ENCODE measurements around the gene GYPE.
A peak's percentile ranks its signal among the peaks of the same experiment; 100 is the strongest.
"Not testable (repeated sequence)": the region's sequence is repeated elsewhere in the genome, so short reads cannot be mapped to it uniquely, and the experiment has no call there.

GYPE gene

DNA sequence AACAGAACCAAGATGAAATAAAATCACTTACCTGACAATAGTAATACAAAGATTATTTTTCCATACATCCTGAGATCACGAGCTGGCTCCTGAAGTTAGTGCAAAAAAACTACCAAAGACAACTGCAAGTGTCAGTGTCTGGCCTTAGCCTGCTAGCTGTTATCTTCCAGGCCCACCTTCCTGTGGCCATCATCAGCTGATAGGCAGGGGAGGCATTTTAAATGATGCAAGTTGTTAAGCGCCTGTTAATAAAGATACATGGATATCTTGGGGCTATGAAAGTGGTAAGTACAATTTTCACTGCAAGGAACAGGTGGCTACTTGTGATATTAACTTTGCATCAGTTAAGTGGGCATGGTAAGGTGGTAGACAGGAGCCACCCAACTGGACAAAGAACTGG lies at the start of gene GYPE:
TSS of gene GYPE (minus strand) at position 120 of the 400 bp plus-strand sequence. CDS start at position 68, 52 bp downstream.
- in situ Hi-C loops (cut with HindIII; ENCODE audit: low pct_ligation_motif_present, low pct_unique_long_range_greater_than_20kb, low sequenced_read_pairs); DNase-seq: not testable (repeated sequence)

DNA sequence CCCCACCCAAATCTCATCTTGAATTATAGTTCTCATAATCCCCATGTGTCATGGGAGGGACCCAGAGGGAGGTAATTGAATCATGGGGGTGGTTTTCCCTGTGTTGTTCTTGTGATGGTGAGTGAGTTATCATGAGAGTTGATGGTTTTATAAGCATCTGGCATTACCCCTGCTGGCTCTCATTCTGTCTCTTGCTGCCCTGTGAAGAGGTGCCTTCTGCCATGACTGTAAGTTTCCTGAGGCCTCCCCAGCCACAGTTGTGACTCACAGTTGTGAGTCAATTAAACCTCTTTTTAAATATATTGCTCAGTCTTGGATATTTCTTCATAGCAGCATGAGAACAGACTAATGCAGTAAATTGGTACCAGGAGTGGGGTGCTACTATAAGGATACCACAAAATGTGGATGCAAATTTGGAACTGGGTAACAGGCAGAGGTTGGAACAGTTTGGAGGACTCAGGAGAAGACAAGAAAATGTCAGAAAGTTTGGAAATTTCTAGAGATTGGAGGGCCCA lies 46.2 kb upstream of the GYPE start:
- in situ Hi-C loops (cut with HindIII; ENCODE audit: low pct_ligation_motif_present, low pct_unique_long_range_greater_than_20kb, low sequenced_read_pairs); DNase-seq: not testable (repeated sequence)

- in situ Hi-C loops (cut with HindIII; ENCODE audit: low pct_ligation_motif_present, low pct_unique_long_range_greater_than_20kb, low sequenced_read_pairs); DNase-seq: not testable (repeated sequence)
These were observed 45.6 kb upstream of the GYPE start for GRCh38 chr4:143950967-143951366.

GRCh38 chr4:143950185-143950584 lies 44.8 kb upstream of the GYPE start:
- DNase-seq; in situ Hi-C loops (cut with HindIII; ENCODE audit: low pct_ligation_motif_present, low pct_unique_long_range_greater_than_20kb, low sequenced_read_pairs): not testable (repeated sequence)

GRCh38 chr4:143947493-143947892 lies 42.1 kb upstream of the GYPE start:
- in situ Hi-C loops (cut with HindIII; ENCODE audit: low pct_ligation_motif_present, low pct_unique_long_range_greater_than_20kb, low sequenced_read_pairs); DNase-seq: not testable (repeated sequence)

GRCh38 chr4:143940708-143941107 lies 35.3 kb upstream of the GYPE start:
- DNase-seq; in situ Hi-C loops (cut with HindIII; ENCODE audit: low pct_ligation_motif_present, low pct_unique_long_range_greater_than_20kb, low sequenced_read_pairs): not testable (repeated sequence)

DNA sequence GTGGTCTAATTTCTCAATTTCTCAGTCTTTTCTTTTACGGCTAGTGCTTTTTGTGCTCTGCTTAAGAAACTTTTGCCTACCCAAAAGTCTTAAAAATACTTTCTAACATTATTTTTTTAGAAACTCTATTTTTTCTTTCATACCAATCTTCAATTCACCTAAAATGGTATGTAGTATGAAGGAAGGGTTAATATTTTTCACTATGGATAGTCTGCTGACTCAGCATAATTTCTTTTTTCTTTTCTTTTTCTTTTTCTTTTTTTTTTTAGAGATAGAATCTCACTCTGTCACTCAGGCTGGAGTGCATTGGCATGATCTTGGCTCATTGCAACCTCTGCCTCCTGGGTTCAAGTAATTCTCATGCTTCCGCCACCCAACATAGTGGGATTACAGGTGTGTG lies 34.2 kb upstream of the GYPE start:
- in situ Hi-C loops (cut with HindIII; ENCODE audit: low pct_ligation_motif_present, low pct_unique_long_range_greater_than_20kb, low sequenced_read_pairs), result no loop called here
- DNase-seq, result no peak

- DNase-seq; in situ Hi-C loops (cut with HindIII; ENCODE audit: low pct_ligation_motif_present, low pct_unique_long_range_greater_than_20kb, low sequenced_read_pairs): not testable (repeated sequence)
These were observed 33.5 kb upstream of the GYPE start for GRCh38 chr4:143938890-143939289.

- in situ Hi-C loops (cut with HindIII; ENCODE audit: low pct_ligation_motif_present, low pct_unique_long_range_greater_than_20kb, low sequenced_read_pairs), result no loop called here
- no peak for DNase-seq
These were observed 15.8 kb upstream of the GYPE start for GRCh38 chr4:143921181-143921580.

DNA sequence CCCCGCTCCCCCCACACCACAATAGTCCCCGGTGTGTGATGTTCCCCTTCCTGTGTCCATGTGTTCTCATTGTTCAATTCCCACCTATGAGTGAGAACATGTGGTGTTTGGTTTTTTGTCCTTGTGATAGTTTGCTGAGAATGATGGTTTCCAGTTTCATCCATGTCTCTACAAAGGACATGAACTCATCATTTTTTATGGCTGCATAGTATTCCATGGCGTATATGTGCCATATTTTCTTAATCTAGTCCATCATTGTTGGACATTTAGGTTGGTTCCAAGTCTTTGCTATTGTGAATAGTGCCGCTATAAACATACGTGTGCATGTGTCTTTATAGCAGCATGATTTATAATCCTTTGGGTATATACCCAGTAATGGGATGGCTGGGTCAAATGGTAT lies 11.1 kb upstream of the GYPE start:
- DNase-seq; in situ Hi-C loops (cut with HindIII; ENCODE audit: low pct_ligation_motif_present, low pct_unique_long_range_greater_than_20kb, low sequenced_read_pairs): not testable (repeated sequence)

DNA sequence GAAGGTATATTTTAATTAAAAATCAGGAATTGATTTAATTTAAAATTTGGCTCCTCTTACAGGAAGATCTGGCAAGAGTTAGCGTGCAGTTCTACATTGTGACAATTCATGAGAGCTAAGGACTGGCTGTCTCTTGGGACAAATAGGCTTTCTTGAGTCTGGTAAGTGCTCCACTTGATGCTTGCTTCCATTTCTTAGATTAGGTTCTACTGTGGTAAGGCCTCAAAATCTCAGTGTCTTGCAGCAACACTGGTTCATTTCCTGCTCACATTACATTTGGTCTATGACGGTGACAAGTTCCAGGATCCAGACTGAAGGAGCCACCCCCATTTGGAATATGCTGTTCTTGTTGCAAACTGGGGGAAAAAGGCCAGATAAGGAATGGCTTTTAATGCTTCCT lies 7.1 kb upstream of the GYPE start:
- not testable (repeated sequence) for DNase-seq

GRCh38 chr4:143911528-143912417 lies 6.4 kb upstream of the GYPE start:
- DNase-seq; in situ Hi-C loops (cut with HindIII; ENCODE audit: low pct_ligation_motif_present, low pct_unique_long_range_greater_than_20kb, low sequenced_read_pairs): not testable (repeated sequence)

More for the DNA sequence above, 7.1 kb upstream of the GYPE start:
- in situ Hi-C loops (cut with HindIII; ENCODE audit: low pct_ligation_motif_present, low pct_unique_long_range_greater_than_20kb, low sequenced_read_pairs), result not testable (repeated sequence)

DNA sequence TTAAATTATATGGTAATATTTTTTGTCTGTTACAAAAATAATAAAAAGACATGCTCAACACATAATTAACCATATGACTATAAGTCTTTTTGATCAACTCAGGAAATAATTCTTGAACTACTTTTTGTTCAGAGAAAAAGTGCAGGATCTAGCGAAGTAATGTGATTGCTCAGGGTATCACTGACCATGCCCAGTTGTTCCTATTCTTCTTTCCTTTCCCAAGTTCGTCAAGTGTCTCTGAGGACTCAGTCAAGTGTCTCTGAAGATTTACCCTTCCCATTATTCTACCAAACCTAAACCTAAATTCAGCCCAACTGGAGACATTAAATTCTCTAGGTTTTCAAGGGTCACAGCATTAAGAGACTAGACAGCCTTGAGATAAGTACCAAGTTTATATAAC lies 5.5 kb upstream of the GYPE start:
- DNase-seq; in situ Hi-C loops (cut with HindIII; ENCODE audit: low pct_ligation_motif_present, low pct_unique_long_range_greater_than_20kb, low sequenced_read_pairs): not testable (repeated sequence)

- in situ Hi-C loops (cut with HindIII; ENCODE audit: low pct_ligation_motif_present, low pct_unique_long_range_greater_than_20kb, low sequenced_read_pairs), result not testable (repeated sequence)
- peak; percentile 9 for DNase-seq
These were observed 2.5 kb upstream of the GYPE start for GRCh38 chr4:143907811-143908210.

DNA sequence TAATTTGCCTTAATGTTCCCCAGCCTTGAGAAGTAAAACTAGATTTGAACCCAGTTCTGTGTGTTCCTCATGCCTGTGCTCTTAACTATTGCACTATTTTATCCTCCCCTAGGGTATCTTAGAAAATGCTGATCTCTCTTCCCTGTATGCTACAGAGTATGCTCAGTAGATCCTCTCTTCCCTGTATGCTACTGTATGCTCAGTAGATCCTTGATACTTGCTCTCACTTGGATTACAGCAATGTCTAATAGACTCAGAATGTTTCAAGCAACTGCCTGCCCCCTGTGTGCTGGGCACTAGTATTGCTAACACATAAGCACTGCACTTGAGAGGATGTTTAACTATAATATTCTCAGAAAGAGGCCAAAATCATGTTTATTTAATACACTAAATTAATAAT lies 928 bp downstream of the GYPE start:
- in situ Hi-C loops (cut with HindIII; ENCODE audit: low pct_ligation_motif_present, low pct_unique_long_range_greater_than_20kb, low sequenced_read_pairs), result not testable (repeated sequence)

DNA sequence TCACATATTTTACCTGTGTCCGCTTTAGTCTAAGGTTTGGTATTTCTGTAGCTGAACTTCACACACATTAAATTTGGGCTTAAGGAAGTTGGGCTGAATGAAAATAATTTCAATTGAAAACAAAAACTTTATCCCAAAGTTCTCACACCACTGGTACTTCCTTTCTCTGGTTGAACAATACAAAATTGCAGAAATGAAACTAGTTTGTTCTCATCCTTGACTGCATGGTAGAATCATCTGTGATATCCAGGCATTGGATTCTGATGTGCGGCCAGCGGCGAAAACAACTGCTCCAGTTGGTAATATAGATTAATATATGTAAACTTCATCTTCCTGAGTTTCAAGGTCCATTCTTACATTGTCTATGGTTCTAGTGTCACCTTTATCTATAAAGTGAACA lies 15.0 kb downstream of the GYPE start:
- in situ Hi-C loops (cut with HindIII; ENCODE audit: low pct_ligation_motif_present, low pct_unique_long_range_greater_than_20kb, low sequenced_read_pairs); DNase-seq: not testable (repeated sequence)

More for the DNA sequence above, 928 bp downstream of the GYPE start:
- DNase-seq, result not testable (repeated sequence)

- in situ Hi-C loops (cut with HindIII; ENCODE audit: low pct_ligation_motif_present, low pct_unique_long_range_greater_than_20kb, low sequenced_read_pairs); DNase-seq: not testable (repeated sequence)
These were observed 17.2 kb downstream of the GYPE start for GRCh38 chr4:143888189-143888588.

- DNase-seq; in situ Hi-C loops (cut with HindIII; ENCODE audit: low pct_ligation_motif_present, low pct_unique_long_range_greater_than_20kb, low sequenced_read_pairs): not testable (repeated sequence)
These were observed 20.4 kb downstream of the GYPE start for GRCh38 chr4:143884965-143885364.

- in situ Hi-C loops (cut with HindIII; ENCODE audit: low pct_ligation_motif_present, low pct_unique_long_range_greater_than_20kb, low sequenced_read_pairs), result no loop called here
- no peak for DNase-seq
These were observed 21.8 kb downstream of the GYPE start for GRCh38 chr4:143883529-143883928.

DNA sequence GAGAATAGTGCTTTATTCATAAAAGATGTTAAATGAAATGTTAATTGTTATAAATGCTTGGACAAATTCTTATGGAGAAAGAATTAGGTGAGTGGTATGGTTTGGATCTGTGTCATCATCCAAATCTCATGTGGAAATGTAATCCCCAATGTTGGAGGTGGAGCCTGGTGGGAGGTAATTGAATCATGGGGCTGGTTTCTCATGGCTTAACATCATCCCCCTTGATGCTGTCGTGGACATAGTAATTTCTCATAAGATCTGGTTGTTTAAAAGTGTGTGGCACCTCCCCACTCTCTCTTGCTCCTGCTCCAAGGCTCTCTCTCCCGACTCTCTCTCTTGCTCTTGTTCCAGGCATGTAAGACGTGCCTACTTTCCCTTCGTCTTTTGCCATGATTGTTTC lies 22.5 kb downstream of the GYPE start:
- in situ Hi-C loops (cut with HindIII; ENCODE audit: low pct_ligation_motif_present, low pct_unique_long_range_greater_than_20kb, low sequenced_read_pairs), result no loop called here
- no peak for DNase-seq

Measured in ACHN (cell line).